ENCODE measurements around the gene RC3H2. TPM values are rescaled to one million over a fixed set of nuclear protein-coding genes. Genes with fewer than 3 reads are reported as not detected.

Gene RC3H2, protein sequence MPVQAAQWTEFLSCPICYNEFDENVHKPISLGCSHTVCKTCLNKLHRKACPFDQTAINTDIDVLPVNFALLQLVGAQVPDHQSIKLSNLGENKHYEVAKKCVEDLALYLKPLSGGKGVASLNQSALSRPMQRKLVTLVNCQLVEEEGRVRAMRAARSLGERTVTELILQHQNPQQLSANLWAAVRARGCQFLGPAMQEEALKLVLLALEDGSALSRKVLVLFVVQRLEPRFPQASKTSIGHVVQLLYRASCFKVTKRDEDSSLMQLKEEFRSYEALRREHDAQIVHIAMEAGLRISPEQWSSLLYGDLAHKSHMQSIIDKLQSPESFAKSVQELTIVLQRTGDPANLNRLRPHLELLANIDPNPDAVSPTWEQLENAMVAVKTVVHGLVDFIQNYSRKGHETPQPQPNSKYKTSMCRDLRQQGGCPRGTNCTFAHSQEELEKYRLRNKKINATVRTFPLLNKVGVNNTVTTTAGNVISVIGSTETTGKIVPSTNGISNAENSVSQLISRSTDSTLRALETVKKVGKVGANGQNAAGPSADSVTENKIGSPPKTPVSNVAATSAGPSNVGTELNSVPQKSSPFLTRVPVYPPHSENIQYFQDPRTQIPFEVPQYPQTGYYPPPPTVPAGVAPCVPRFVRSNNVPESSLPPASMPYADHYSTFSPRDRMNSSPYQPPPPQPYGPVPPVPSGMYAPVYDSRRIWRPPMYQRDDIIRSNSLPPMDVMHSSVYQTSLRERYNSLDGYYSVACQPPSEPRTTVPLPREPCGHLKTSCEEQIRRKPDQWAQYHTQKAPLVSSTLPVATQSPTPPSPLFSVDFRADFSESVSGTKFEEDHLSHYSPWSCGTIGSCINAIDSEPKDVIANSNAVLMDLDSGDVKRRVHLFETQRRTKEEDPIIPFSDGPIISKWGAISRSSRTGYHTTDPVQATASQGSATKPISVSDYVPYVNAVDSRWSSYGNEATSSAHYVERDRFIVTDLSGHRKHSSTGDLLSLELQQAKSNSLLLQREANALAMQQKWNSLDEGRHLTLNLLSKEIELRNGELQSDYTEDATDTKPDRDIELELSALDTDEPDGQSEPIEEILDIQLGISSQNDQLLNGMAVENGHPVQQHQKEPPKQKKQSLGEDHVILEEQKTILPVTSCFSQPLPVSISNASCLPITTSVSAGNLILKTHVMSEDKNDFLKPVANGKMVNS
- total RNA-seq: 37.2 and 53.5 TPM in 2 replicates

DNA sequence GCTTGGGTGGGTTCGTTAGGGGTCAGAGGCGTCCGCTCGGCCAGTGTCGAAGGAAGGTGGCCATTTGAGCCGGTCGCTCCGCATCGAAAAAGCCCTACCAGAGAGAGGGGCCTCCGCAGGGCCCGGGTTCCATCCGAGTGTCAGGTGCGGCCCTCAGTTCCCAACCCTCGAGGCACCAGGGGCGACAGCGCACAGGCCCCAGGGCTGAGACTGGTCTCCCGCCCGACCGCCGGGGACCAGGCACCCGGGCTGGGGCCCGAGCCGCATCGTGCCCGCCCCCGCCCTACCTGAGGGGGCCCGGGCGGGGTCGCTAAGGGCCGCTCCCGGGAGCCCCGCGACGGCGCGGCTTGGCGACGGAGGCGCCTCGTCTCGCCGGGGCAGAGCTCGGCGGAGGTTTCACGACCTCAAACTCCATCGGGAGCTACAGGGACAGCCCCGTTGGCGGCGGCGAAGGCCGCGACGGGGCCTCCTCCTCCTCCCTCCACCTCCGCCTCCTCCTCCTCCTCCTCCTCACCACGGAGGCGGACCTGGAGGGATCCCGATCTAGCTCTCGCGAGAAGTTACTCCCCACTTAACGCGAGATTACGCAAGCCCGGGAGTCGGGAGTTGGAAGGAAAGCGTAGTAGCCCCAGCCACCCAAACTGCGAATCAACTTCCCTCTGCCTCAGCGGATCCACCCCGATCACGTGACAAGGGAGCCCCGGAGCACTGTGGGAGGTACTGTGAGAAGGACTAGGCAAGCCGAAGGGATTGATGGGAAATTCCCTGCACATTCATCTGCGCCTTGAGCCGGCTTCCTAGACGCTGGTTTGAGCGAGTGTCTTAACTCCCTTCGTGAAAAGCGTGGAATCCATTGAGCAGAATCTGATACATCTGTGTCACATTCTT lies at the start of gene RC3H2:
TSS of gene RC3H2 (minus strand) at position 537 of the 888 bp plus-strand sequence. CDS start 7,850 bp downstream, outside the sequence.

DNA sequence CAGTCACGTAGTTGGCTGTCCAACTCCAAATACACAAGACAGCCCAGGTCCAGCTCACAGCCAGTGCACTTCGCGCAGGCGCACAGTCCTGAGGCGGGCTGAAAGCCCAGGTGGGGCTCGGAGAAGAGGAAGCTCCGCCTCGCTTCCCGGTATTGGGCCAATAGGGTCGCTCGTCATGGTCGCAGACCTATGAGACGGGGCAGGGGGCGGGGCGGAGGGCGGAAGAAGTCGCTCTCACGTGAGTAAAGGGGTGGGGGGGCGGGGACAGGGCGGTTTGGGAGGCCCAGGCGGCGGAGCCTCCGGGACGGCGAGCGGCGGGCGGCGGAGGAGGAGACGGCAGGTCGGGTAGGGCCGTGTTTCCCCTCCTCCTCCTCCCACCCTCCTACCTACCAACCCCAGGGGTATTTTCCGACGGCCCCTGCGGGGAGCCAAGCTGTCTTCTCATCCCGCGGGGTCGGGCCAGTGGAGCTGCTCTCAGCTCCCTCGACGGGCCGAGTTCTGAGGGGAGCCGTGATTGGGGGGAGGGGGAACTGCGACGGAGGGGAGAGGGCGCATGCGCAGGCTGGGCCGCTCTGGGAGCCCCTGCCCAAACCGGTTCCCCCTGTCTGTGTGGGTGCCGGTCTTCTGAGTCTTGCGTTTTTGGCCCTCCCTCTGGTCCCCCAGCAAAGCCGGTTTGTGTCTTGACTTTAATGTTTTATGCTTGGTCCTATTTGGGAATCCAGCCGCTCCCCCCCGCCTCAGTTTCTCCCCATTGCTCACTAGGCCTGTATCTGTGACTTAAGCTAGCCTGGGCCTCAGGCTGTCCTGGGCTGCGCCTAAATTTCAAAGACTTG lies 35.8 kb upstream of the RC3H2 start, which contains the start of gene RABGAP1:
TSS of gene RABGAP1 (plus strand) at position 272 of the 833 bp plus-strand sequence. CDS start 16,040 bp downstream, outside the sequence.

DNA sequence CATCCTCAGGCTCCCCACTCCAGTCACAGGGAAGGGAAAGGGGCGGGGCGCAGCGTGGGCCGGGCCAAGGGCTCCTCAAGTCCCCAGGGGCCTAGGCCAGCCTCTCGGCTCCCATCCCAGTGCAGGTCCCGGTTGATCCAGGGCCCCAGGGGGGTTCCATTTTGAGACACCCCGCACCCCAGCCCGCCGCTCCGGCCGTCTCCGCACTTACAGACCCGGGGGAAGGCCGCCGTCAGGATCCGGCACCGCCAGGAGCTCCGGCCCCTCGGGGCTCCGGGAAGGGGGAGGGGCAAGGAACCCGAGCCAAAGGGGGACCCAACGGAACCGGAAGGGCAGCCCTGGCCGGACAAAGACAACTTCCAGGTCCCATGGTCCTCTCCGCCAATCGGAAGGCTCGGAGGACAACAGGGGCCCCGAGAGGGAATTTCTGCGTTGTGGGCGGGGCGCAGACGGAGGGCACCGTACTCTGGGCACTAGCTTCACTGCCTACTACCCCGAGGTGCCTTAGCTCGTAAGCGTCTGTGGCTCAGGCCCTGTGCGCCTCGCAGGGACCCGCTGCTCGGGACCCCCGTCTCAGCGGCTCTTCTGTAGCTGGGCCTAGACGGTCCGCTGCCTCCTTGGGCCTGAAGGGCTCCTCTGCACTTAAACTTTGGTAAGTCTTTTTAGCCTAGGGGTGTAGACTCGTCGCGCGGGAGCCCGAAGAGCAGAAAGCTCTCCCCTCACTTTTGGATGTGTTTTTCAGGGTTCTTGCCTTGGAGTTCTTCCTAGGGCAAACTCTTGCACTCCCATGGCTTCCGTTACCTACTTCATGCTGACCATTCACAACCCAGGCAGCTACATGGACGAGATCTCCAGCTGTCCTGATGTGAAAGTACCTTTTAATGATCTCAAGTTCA lies 26.3 kb upstream of the RC3H2 start, which contains the start of gene ZBTB26:
TSS of gene ZBTB26 (minus strand) at position 287 of the 896 bp plus-strand sequence. CDS start 11,578 bp downstream, outside the sequence.

DNA sequence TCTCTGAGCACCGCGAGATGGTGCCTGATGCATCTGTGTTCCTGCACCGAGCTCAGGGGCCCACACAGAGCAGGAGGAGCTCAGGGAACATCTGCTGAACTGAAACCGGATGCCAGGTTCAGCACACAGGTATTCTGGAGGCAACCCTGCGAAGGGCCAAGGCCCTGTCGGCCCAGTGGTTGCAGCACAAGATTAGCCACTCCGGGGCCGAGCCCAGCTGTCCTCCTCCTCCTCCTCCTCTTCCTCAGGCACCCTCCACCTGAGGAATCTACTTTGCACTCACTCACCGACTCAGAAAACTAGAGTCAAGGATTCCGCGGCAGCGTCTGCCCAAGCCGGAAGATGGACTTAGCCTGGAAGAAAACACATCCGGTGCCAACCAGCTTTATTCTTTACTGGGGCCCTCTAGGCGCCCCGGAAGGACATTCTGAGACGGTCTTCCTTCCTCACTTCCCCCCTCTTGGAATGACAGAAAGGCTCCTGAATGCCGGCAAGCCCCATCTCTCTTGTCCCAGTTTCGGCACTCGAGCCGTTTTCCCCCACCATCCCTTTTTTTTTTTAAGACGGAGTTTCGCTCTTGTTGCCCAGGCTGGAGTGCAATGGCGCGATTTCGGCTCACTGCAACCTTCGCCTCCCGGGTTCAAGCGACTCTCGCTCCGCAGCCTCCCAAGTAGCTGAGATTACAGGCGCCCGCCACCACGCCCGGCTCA lies 8.0 kb upstream of the RC3H2 start, which contains the start of gene ZBTB6:
TSS of gene ZBTB6 (minus strand) at position 360 of the 710 bp plus-strand sequence. CDS start 1,251 bp downstream, outside the sequence.

DNA sequence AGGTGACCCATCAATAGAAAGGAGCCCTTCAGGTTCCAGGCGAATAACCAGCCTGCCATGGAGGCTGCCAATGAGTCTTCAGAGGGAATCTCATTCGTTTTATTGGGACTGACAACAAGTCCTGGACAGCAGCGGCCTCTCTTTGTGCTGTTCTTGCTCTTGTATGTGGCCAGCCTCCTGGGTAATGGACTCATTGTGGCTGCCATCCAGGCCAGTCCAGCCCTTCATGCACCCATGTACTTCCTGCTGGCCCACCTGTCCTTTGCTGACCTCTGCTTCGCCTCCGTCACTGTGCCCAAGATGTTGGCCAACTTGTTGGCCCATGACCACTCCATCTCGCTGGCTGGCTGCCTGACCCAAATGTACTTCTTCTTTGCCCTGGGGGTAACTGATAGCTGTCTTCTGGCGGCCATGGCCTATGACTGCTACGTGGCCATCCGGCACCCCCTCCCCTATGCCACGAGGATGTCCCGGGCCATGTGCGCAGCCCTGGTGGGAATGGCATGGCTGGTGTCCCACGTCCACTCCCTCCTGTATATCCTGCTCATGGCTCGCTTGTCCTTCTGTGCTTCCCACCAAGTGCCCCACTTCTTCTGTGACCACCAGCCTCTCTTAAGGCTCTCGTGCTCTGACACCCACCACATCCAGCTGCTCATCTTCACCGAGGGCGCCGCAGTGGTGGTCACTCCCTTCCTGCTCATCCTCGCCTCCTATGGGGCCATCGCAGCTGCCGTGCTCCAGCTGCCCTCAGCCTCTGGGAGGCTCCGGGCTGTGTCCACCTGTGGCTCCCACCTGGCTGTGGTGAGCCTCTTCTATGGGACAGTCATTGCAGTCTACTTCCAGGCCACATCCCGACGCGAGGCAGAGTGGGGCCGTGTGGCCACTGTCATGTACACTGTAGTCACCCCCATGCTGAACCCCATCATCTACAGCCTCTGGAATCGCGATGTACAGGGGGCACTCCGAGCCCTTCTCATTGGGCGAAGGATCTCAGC lies 104.8 kb downstream of the RC3H2 start, which contains the start of gene OR1K1:
TSS of gene OR1K1 (plus strand) at position 58 of the 995 bp plus-strand sequence. CDS start at position 58, 0 bp downstream.

Other genes with a start within 250 kb of the RC3H2 start
- not detected in 2 replicates for gene OR1B1, start 247.7 kb downstream of the RC3H2 start, total RNA-seq
- gene OR1L1, start 243.6 kb downstream of the RC3H2 start, total RNA-seq: not detected in 2 replicates
- not detected in 2 replicates for gene OR1L3, start 230.2 kb downstream of the RC3H2 start, total RNA-seq
- not detected in 2 replicates for gene OR1L4, start 181.4 kb downstream of the RC3H2 start, total RNA-seq
- gene OR1L6, start 163.1 kb downstream of the RC3H2 start, total RNA-seq: not detected in 2 replicates
- gene OR5C1, start 116.4 kb downstream of the RC3H2 start, total RNA-seq: not detected in 2 replicates
- not detected in 2 replicates for gene OR1K1, start 105.2 kb downstream of the RC3H2 start, total RNA-seq
- gene PDCL, start 76.8 kb downstream of the RC3H2 start, total RNA-seq: 47.9 and 50.7 TPM in 2 replicates
- gene ZBTB6, start 8.0 kb upstream of the RC3H2 start, total RNA-seq: 15.0 and 15.2 TPM in 2 replicates
- gene ZBTB26, start 26.2 kb upstream of the RC3H2 start, total RNA-seq: 3.4 and 3.5 TPM in 2 replicates
- gene RABGAP1, start 35.7 kb upstream of the RC3H2 start, total RNA-seq: 21.3 and 45.9 TPM in 2 replicates
- gene GPR21, start 128.3 kb upstream of the RC3H2 start, total RNA-seq: 0.38 and 1.1 TPM in 2 replicates

Measured in regular cardiac myocyte (primary cell).